ENCODE measurements around the gene DMXL1.

DMXL1 gene

DNA sequence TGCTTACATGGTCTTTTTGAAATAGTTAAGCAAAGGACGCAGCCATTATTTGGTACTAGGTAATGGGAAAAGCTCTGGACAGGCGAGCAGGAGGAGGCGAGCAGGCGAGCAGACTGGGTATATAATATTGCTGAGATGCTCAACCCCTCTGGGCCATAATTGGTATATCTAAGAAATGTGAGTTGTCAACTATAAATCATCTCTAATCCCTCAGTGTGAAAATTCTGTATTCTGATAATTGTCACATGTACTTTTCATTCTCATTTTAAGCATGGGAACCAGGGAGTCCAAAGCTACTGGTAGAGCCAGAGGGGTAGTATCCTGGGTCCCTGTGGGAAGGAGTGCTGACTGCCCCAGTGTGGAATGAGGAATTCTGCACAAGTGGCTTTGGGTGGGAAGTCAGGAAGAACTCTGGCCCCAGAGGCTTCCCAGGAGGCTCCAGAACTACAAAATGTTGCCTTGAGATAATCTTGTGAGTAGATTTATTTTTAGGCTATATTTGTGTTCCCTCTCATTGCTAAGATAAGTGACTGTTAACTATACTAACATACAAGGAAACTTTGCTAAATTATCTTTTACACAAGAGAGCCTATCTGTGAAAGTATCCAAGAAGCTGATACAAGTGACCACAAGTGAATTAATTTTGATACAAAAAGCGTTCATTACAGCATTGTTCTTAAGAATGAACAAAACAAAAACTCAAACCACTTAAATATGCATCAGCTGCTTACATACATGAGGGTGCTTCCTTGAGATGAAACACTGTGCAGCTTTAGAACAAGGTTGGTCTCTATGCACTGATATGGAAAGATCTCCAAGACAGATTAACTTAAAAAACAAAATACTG is 214.4 kb downstream of the DMXL1 start:
- peak overlapping the region; percentile 94 for H3K27ac ChIP-seq (ENCODE audit: insufficient read depth, low read length, poor library complexity, severe bottlenecking)
- DNase-seq, result no peak
- no peaks in the 10 kb centered on the region for H3K9me3 ChIP-seq (ENCODE audit: control insufficient read depth, low read length)
- no peaks in the 10 kb centered on the region for H3K36me3 ChIP-seq (ENCODE audit: control insufficient read depth, insufficient read depth, low read length)
- no peaks in the 10 kb centered on the region for H3K27me3 ChIP-seq (replicated peaks; ENCODE audit: control insufficient read depth, insufficient read depth, low read length, poor library complexity, severe bottlenecking)
- H3K4me1 ChIP-seq (ENCODE audit: control insufficient read depth, insufficient read depth, low read length, poor library complexity, severe bottlenecking), result peaks cover 91% of the 10 kb centered on the region
- no peak overlapping the region for H3K4me3 ChIP-seq (ENCODE audit: insufficient read depth, low read depth, low read length, poor library complexity, severe bottlenecking)

- DNase-seq, result no peak
- H3K27me3 ChIP-seq (replicated peaks; ENCODE audit: control insufficient read depth, insufficient read depth, low read length, poor library complexity, severe bottlenecking), result no peaks in the 10 kb centered on the region
- H3K36me3 ChIP-seq (ENCODE audit: control insufficient read depth, insufficient read depth, low read length), result no peaks in the 10 kb centered on the region
- peaks cover 89% of the 10 kb centered on the region for H3K4me1 ChIP-seq (ENCODE audit: control insufficient read depth, insufficient read depth, low read length, poor library complexity, severe bottlenecking)
- H3K4me3 ChIP-seq (ENCODE audit: insufficient read depth, low read depth, low read length, poor library complexity, severe bottlenecking), result peak overlapping the region; percentile 45
- no peaks in the 10 kb centered on the region for H3K9me3 ChIP-seq (ENCODE audit: control insufficient read depth, low read length)
- H3K27ac ChIP-seq (ENCODE audit: insufficient read depth, low read length, poor library complexity, severe bottlenecking), result peak overlapping the region; percentile 94
Measured at GRCh38 chr5:119286511-119287488, 215.9 kb downstream of the DMXL1 start.

GRCh38 chr5:119287547-119288111 is 216.7 kb downstream of the DMXL1 start:
- peak; percentile 40 to 69 (median 45) for DNase-seq
- peaks cover 86% of the 10 kb centered on the region for H3K4me1 ChIP-seq (ENCODE audit: control insufficient read depth, insufficient read depth, low read length, poor library complexity, severe bottlenecking)
- H3K4me3 ChIP-seq (ENCODE audit: insufficient read depth, low read depth, low read length, poor library complexity, severe bottlenecking), result peak overlapping the region; percentile 45

GRCh38 chr5:119288379-119289033 is 217.6 kb downstream of the DMXL1 start:
- H3K27ac ChIP-seq (ENCODE audit: insufficient read depth, low read length, poor library complexity, severe bottlenecking), result peak overlapping the region; percentile 94
- DNase-seq, result no peak

More at GRCh38 chr5:119287547-119288111, 216.7 kb downstream of the DMXL1 start:
- Histone ChIP-seq H3K9me3 (ENCODE audit: control insufficient read depth, low read length) (no peaks in the 10 kb centered on the region), H3K27me3 (replicated peaks; ENCODE audit: control insufficient read depth, insufficient read depth, low read length, poor library complexity, severe bottlenecking) (no peaks in the 10 kb centered on the region), H3K36me3 (ENCODE audit: control insufficient read depth, insufficient read depth, low read length) (no peaks in the 10 kb centered on the region), H3K27ac (ENCODE audit: insufficient read depth, low read length, poor library complexity, severe bottlenecking) (peak overlapping the region; percentile 94)

DNA sequence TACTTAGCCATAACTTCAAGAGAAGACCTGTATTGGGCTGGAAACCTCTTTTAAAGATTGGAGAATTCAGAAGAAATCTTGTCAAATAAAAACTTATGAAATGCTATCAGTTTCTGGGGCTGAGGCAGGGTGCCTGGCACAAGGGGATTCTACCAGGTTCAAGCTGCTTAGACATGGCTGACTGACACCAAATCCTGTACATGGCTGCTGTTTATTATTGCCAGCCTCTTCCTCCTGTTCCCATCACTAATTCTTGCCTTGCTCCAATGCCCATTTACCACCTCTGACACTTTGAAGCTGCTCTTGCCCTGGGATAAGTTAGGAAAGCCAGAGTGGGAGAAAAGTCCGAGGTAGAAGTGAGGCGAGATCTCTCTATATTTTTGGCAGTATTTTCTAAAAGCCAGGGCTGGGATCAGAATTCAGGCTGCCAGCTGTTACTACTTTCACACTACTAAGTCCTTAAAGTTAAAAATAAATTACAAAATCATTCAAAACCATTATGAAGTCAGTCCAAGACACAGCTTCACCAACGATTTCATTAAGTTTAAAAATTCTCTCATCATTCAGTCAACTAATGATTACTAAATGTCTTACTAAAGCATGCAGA is 218.7 kb downstream of the DMXL1 start:
- Histone ChIP-seq H3K4me1 (ENCODE audit: control insufficient read depth, insufficient read depth, low read length, poor library complexity, severe bottlenecking) (peaks cover 67% of the 10 kb centered on the region), H3K27ac (ENCODE audit: insufficient read depth, low read length, poor library complexity, severe bottlenecking) (peak overlapping the region; percentile 94), H3K27me3 (replicated peaks; ENCODE audit: control insufficient read depth, insufficient read depth, low read length, poor library complexity, severe bottlenecking) (no peaks in the 10 kb centered on the region), H3K4me3 (ENCODE audit: insufficient read depth, low read depth, low read length, poor library complexity, severe bottlenecking) (no peak overlapping the region), H3K9me3 (ENCODE audit: control insufficient read depth, low read length) (no peaks in the 10 kb centered on the region), H3K36me3 (ENCODE audit: control insufficient read depth, insufficient read depth, low read length) (peaks cover 3% of the 10 kb centered on the region)
- DNase-seq, result no peak

More at GRCh38 chr5:119288379-119289033, 217.6 kb downstream of the DMXL1 start:
- Histone ChIP-seq H3K27me3 (replicated peaks; ENCODE audit: control insufficient read depth, insufficient read depth, low read length, poor library complexity, severe bottlenecking) (no peaks in the 10 kb centered on the region), H3K4me1 (ENCODE audit: control insufficient read depth, insufficient read depth, low read length, poor library complexity, severe bottlenecking) (peaks cover 77% of the 10 kb centered on the region), H3K4me3 (ENCODE audit: insufficient read depth, low read depth, low read length, poor library complexity, severe bottlenecking) (peak overlapping the region; percentile 45), H3K36me3 (ENCODE audit: control insufficient read depth, insufficient read depth, low read length) (peaks cover 3% of the 10 kb centered on the region), H3K9me3 (ENCODE audit: control insufficient read depth, low read length) (no peaks in the 10 kb centered on the region)

GRCh38 chr5:119290161-119290569 is 219.3 kb downstream of the DMXL1 start:
- peaks cover 61% of the 10 kb centered on the region for H3K4me1 ChIP-seq (ENCODE audit: control insufficient read depth, insufficient read depth, low read length, poor library complexity, severe bottlenecking)
- H3K36me3 ChIP-seq (ENCODE audit: control insufficient read depth, insufficient read depth, low read length), result peaks cover 3% of the 10 kb centered on the region
- peak overlapping the region; percentile 19 for H3K4me3 ChIP-seq (ENCODE audit: insufficient read depth, low read depth, low read length, poor library complexity, severe bottlenecking)
- no peak for DNase-seq
- no peaks in the 10 kb centered on the region for H3K9me3 ChIP-seq (ENCODE audit: control insufficient read depth, low read length)
- H3K27me3 ChIP-seq (replicated peaks; ENCODE audit: control insufficient read depth, insufficient read depth, low read length, poor library complexity, severe bottlenecking), result no peaks in the 10 kb centered on the region
- H3K27ac ChIP-seq (ENCODE audit: insufficient read depth, low read length, poor library complexity, severe bottlenecking), result peak overlapping the region; percentile 94

- peaks cover 3% of the 10 kb centered on the region for H3K36me3 ChIP-seq (ENCODE audit: control insufficient read depth, insufficient read depth, low read length)
- H3K4me3 ChIP-seq (ENCODE audit: insufficient read depth, low read depth, low read length, poor library complexity, severe bottlenecking), result peak overlapping the region; percentile 19
- H3K27ac ChIP-seq (ENCODE audit: insufficient read depth, low read length, poor library complexity, severe bottlenecking), result peak overlapping the region; percentile 94
- no peak for DNase-seq
- H3K27me3 ChIP-seq (replicated peaks; ENCODE audit: control insufficient read depth, insufficient read depth, low read length, poor library complexity, severe bottlenecking), result no peaks in the 10 kb centered on the region
- peaks cover 56% of the 10 kb centered on the region for H3K4me1 ChIP-seq (ENCODE audit: control insufficient read depth, insufficient read depth, low read length, poor library complexity, severe bottlenecking)
- H3K9me3 ChIP-seq (ENCODE audit: control insufficient read depth, low read length), result no peaks in the 10 kb centered on the region
Measured at GRCh38 chr5:119290607-119291006, 219.7 kb downstream of the DMXL1 start.

DNA sequence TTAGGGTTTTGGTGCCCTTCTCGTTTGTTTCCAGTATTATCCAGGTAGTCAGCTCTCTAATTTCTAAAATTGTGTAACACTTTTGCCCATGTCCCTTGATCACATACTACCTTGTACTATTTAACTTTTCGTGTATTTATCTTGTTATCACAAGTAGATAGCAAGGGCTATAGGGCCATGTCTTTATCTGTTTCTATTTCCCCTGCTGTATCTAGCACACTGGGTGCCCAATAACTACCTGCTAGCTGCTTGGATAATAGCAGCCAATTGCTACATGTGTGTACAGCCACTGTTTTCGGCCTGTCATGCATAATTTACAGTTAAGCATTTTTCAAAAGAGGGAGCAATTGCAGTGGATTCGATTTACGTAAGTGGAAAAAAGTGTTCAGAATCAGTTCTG is 220.2 kb downstream of the DMXL1 start:
- Histone ChIP-seq H3K27ac (ENCODE audit: insufficient read depth, low read length, poor library complexity, severe bottlenecking) (peak overlapping the region; percentile 94), H3K27me3 (replicated peaks; ENCODE audit: control insufficient read depth, insufficient read depth, low read length, poor library complexity, severe bottlenecking) (no peaks in the 10 kb centered on the region), H3K4me3 (ENCODE audit: insufficient read depth, low read depth, low read length, poor library complexity, severe bottlenecking) (no peak overlapping the region), H3K4me1 (ENCODE audit: control insufficient read depth, insufficient read depth, low read length, poor library complexity, severe bottlenecking) (peaks cover 54% of the 10 kb centered on the region), H3K36me3 (ENCODE audit: control insufficient read depth, insufficient read depth, low read length) (peaks cover 3% of the 10 kb centered on the region), H3K9me3 (ENCODE audit: control insufficient read depth, low read length) (no peaks in the 10 kb centered on the region)
- DNase-seq, result no peak

- Histone ChIP-seq H3K36me3 (ENCODE audit: control insufficient read depth, insufficient read depth, low read length) (peaks cover 3% of the 10 kb centered on the region), H3K9me3 (ENCODE audit: control insufficient read depth, low read length) (no peaks in the 10 kb centered on the region), H3K4me3 (ENCODE audit: insufficient read depth, low read depth, low read length, poor library complexity, severe bottlenecking) (peak overlapping the region; percentile 5), H3K27ac (ENCODE audit: insufficient read depth, low read length, poor library complexity, severe bottlenecking) (peak overlapping the region; percentile 14), H3K27me3 (replicated peaks; ENCODE audit: control insufficient read depth, insufficient read depth, low read length, poor library complexity, severe bottlenecking) (no peaks in the 10 kb centered on the region), H3K4me1 (ENCODE audit: control insufficient read depth, insufficient read depth, low read length, poor library complexity, severe bottlenecking) (peaks cover 46% of the 10 kb centered on the region)
- DNase-seq, result no peak
Measured at GRCh38 chr5:119291877-119292276, 221.0 kb downstream of the DMXL1 start.
